OCI-LY7 (cell line): ENCODE measurements around the gene ZIC5. TPM values are rescaled to one million over a fixed set of nuclear protein-coding genes. Genes with fewer than 3 reads are reported as not detected.

Experiments
- BruUV-seq: library from RNA; stranded (reverse); fragments of 400-500 nt; replicated peaks from 2 replicates; lab custom pipeline; 2021; lab: Mats Ljungman, UMichigan
- CTCF ChIA-PET: fragments of 300-600 bp; sonication (Branson Sonifier 250); formaldehyde crosslinking; loops from one replicate; lab custom pipeline; 2022; ENCODE audit warnings: antibody characterized with exemption; ENCODE audit not compliant: unreplicated experiment; lab: Charles Lee
- POLR2A ChIA-PET: fragments of 300-600 bp; sonication (Branson Sonifier 250); formaldehyde crosslinking; loops from one replicate; lab custom pipeline; 2022; ENCODE audit warnings: antibody characterized with exemption; lab: Charles Lee
- DNase-seq: peaks from one replicate; pipeline ENCODE4 v3.0.0-alpha.2; 2015; ENCODE audit warnings: low spot score
- H2AFZ ChIP-seq: fragments of 200-600 bp; sonication (generic), shearing (Covaris generic); 2 replicates; pipeline ENCODE4 v1.6.1; 2014; ENCODE audit warnings: mild to moderate bottlenecking, antibody characterized with exemption, low read length, moderate library complexity
- H3K27ac ChIP-seq: fragments of 200-600 bp; sonication (generic); 2 replicates; pipeline ENCODE4 v1.5.1; 2014; ENCODE audit warnings: mixed run types, low read depth, mild to moderate bottlenecking, moderate library complexity, low read length, inconsistent platforms; ENCODE audit not compliant: poor library complexity, severe bottlenecking
- H3K36me3 ChIP-seq: fragments of 200-600 bp; sonication (generic); 2 replicates; pipeline ENCODE4 v1.6.1; 2014; ENCODE audit warnings: mild to moderate bottlenecking, antibody characterized with exemption, low read length, moderate library complexity, mixed read lengths; ENCODE audit not compliant: insufficient read depth
- H3K4me1 ChIP-seq: fragments of 200-600 bp; sonication (generic); 2 replicates; pipeline ENCODE4 v1.5.1; 2014; ENCODE audit warnings: mild to moderate bottlenecking, low read length; ENCODE audit not compliant: insufficient read depth, poor library complexity, severe bottlenecking
- H3K4me2 ChIP-seq: fragments of 200-600 bp; sonication (generic); 2 replicates; pipeline ENCODE4 v1.6.1; 2014; ENCODE audit warnings: mild to moderate bottlenecking, low read length
- H3K4me3 ChIP-seq: fragments of 200-600 bp; sonication (generic); 2 replicates; pipeline ENCODE4 v1.5.1; 2014; ENCODE audit warnings: mild to moderate bottlenecking, low read depth, low read length; ENCODE audit not compliant: poor library complexity, severe bottlenecking
- H3K79me2 ChIP-seq: fragments of 200-600 bp; sonication (generic); 2 replicates; pipeline ENCODE4 v1.6.1; 2016; ENCODE audit warnings: low read depth, mild to moderate bottlenecking, low read length, moderate library complexity, mixed read lengths; ENCODE audit not compliant: insufficient read depth
- H3K9me2 ChIP-seq: fragments of 200-600 bp; sonication (generic); 2 replicates; pipeline ENCODE4 v1.6.1; 2016; ENCODE audit warnings: mild to moderate bottlenecking, low read length, mixed read lengths; ENCODE audit not compliant: insufficient read depth
- H3K9me3 ChIP-seq: fragments of 200-600 bp; sonication (generic); 2 replicates; pipeline ENCODE4 v1.6.1; 2014; ENCODE audit warnings: mild to moderate bottlenecking, mixed run types, low read length, mixed read lengths
- H4K20me1 ChIP-seq: fragments of 200-600 bp; sonication (generic); 2 replicates; pipeline ENCODE4 v1.6.1; 2014; ENCODE audit warnings: mild to moderate bottlenecking, antibody characterized with exemption, low read length, moderate library complexity, mixed read lengths; ENCODE audit not compliant: insufficient read depth
- EZH2phosphoT487 ChIP-seq: fragments of 200-600 bp; sonication (generic); IDR thresholded peaks from 2 replicates; pipeline ENCODE4 v1.6.1; 2018; ENCODE audit warnings: low read depth, borderline replicate concordance, mild to moderate bottlenecking, mixed run types, antibody characterized with exemption, low read length, moderate library complexity, mixed read lengths
- intact Hi-C: fragments of 100-400 bp; cut with micrococcal nuclease; formaldehyde crosslinking; loops from one replicate; pipeline ENCODE4 v1.10.0; 2022; ENCODE audit not compliant: unreplicated experiment
- total RNA-seq, 2 experiments: library from RNA; depleted of rRNA in 1 of 2; stranded (reverse); fragments of >200 nt in 1 of 2; shearing (Covaris generic) in 1 of 2; gene quantifications; 2 replicates each; pipeline ENCODE4 v1.2.3, GENCODE V29; 2014 to 2022
- TF ChIP-seq, protein P1 (sequence below): fragments of 200-600 bp; sonication (generic); conservative IDR thresholded peaks from 2 replicates; pipeline ENCODE4 v1.5.1; 2014; ENCODE audit warnings: mild to moderate bottlenecking, antibody characterized with exemption, low read length, moderate library complexity, mixed read lengths

ZIC5 gene
- total RNA-seq, 2 experiments from 2014 or later, result not detected

DNA sequence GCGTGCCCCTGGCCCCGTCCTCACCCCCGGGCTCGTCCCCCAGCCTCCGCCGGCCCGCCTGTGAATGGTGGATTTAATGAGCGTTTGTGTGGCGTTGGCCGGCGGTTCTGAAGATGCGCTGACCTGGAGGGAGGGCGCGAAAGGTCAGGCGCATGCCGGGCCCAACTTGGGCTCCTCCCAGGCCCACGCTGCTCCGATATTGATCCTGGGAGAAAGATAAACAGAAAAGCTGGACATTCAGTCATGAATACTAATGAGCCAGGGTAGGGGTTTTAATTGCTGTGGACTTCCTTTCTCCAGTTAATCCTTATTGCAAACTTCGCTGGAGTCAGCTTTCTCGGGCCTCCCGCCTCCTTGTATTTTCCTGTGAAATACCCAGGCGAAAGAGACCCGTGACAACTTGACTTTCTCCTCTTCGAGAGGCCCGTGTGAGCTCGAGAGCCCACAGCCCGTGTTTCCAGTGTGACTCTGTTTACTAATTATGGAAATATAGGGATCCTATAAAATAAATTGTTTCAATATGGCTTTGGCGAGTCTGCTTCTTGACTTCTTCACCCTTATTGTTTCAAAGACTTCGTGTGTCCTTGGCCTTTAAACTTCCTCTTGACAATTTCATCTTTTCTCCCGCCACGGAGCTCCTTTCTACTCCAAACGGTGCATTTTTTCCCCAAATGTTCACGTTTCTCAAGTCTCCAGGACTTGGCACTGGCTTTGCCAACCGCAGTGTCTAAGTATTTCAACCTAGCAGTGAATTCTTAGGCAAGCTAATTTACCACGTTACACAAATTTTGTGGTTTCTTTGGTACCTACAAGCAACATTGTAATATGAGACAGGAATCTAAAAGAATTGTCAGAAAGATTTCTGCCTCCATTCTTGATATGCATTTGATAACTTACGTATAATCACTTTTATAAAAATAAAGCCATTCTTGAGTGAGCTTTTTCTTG is 20.5 kb upstream of the ZIC5 start:
- ChIA-PET POLR2A (interaction anchor here (1.5 kb wide), 1 partner anchor 168 kb away, joined by 3 read pairs; no protein-coding TSS in a partner anchor), CTCF (interaction anchor here (0.7 kb wide), 1 partner anchor 710 kb away, joined by 4 read pairs; no protein-coding TSS in a partner anchor)
- no peak for DNase-seq
- H4K20me1 ChIP-seq, result no peaks in the 10 kb centered on the region
- H3K79me2 ChIP-seq, result no peaks in the 10 kb centered on the region
- intact Hi-C loops, result no loop called here
- H3K4me3 ChIP-seq, result no peak overlapping the region
- no peak overlapping the region for H3K4me2 ChIP-seq
- H2AFZ ChIP-seq, result no peak overlapping the region
- no peaks in the 10 kb centered on the region for H3K4me1 ChIP-seq
- no peaks in the 10 kb centered on the region for H3K9me2 ChIP-seq
- no TSS peak for BruUV-seq
- no peaks in the 10 kb centered on the region for H3K36me3 ChIP-seq
- H3K27ac ChIP-seq, result no peak overlapping the region
- TF ChIP-seq, protein P1, sequence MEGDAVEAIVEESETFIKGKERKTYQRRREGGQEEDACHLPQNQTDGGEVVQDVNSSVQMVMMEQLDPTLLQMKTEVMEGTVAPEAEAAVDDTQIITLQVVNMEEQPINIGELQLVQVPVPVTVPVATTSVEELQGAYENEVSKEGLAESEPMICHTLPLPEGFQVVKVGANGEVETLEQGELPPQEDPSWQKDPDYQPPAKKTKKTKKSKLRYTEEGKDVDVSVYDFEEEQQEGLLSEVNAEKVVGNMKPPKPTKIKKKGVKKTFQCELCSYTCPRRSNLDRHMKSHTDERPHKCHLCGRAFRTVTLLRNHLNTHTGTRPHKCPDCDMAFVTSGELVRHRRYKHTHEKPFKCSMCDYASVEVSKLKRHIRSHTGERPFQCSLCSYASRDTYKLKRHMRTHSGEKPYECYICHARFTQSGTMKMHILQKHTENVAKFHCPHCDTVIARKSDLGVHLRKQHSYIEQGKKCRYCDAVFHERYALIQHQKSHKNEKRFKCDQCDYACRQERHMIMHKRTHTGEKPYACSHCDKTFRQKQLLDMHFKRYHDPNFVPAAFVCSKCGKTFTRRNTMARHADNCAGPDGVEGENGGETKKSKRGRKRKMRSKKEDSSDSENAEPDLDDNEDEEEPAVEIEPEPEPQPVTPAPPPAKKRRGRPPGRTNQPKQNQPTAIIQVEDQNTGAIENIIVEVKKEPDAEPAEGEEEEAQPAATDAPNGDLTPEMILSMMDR, result no peak
- no peak for TF ChIP-seq EZH2phosphoT487
- no peaks in the 10 kb centered on the region for H3K9me3 ChIP-seq

DNA sequence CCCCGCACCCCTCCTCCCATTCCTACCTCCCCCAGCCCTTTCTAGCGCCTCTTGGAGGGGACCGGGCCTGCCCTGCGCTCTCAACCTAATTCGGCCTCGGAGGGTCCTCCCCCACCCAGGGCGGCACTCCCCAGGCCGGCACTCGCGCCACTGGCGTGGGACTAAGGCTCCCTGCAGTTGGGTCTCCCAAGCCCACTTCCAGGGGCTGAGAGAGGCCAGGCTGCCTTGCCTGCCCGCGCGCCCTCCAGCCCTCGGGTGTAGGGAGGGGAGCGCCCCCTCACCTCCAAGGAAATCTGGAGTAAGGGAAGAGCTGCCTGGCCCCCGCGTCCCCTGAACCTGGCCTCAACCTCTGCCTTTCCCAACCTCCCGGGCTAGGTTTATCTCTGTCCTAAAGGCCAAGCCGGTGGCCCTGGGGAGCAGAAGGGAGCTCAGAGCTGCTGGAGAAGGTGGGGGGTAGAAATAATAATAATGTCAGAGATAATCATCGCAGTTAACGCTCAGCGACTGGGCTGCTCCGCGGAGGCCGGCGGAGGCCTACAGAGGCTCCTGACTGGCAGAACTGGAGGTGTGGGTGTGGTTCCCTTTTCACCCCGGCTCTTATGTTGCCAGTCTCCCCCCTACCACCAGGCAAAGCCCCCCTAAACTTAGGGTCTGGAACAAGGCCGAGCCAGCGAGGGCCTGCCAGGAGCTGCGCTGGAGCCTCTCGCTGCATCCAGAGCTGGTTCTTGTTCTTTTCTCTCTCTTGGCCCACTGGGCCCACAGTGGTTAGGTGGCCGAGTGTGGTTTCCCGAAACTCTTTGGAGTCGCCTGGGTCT is 19.7 kb upstream of the ZIC5 start:
- no peaks in the 10 kb centered on the region for H3K9me2 ChIP-seq
- H3K9me3 ChIP-seq, result no peaks in the 10 kb centered on the region
- no peak for TF ChIP-seq EZH2phosphoT487
- TF ChIP-seq, protein P1, result no peak
- CTCF ChIA-PET, result interaction anchor here (0.7 kb wide), 1 partner anchor 709 kb away, joined by 4 read pairs; no protein-coding TSS in a partner anchor
- no peaks in the 10 kb centered on the region for H3K4me1 ChIP-seq
- H3K36me3 ChIP-seq, result no peaks in the 10 kb centered on the region
- POLR2A ChIA-PET, result no interaction called here
- H3K27ac ChIP-seq, result no peak overlapping the region
- intact Hi-C loops, result no loop called here
- H4K20me1 ChIP-seq, result no peaks in the 10 kb centered on the region
- H3K4me3 ChIP-seq, result no peak overlapping the region
- no peak overlapping the region for H3K4me2 ChIP-seq
- no TSS peak for BruUV-seq
- DNase-seq, result no peak
- H3K79me2 ChIP-seq, result no peaks in the 10 kb centered on the region
- H2AFZ ChIP-seq, result no peak overlapping the region
